ENCODE data around the gene PSMA7.
A peak's percentile ranks its signal among the peaks of the same experiment; 100 is the strongest.

Gene PSMA7

GRCh38 chr20:62126141-62126540 is 17.1 kb downstream of the PSMA7 start:
- H3K27ac ChIP-seq, result no peak overlapping the region
- no peak for TF ChIP-seq CTCF (conservative IDR thresholded peaks at IDR 0.05)
- no peak for TF ChIP-seq ZFX (IDR thresholded peaks at IDR 0.05)

- TF ChIP-seq CTCF (conservative IDR thresholded peaks at IDR 0.05) (no peak), ZFX (IDR thresholded peaks at IDR 0.05) (no peak)
- peak overlapping the region; percentile 89 for H3K27ac ChIP-seq
These were observed 19.6 kb downstream of the PSMA7 start for GRCh38 chr20:62123450-62124118.

GRCh38 chr20:62122654-62123449 is 20.3 kb downstream of the PSMA7 start:
- TF ChIP-seq CTCF (conservative IDR thresholded peaks at IDR 0.05) (no peak), ZFX (IDR thresholded peaks at IDR 0.05) (peak; percentile 67; the same call in 1 of the 2 replicates)
- H3K27ac ChIP-seq, result peak overlapping the region; percentile 89

- TF ChIP-seq CTCF (conservative IDR thresholded peaks at IDR 0.05) (no peak), ZFX (IDR thresholded peaks at IDR 0.05) (peak; percentile 3; the same call in 1 of the 2 replicates)
These were observed 21.2 kb downstream of the PSMA7 start, which contains the start of gene LSM14B for GRCh38 chr20:62121776-62122653. Gene LSM14B, plus strand, starts transcription at chr20:62122475. Its CDS starts 192 bp downstream, at chr20:62122667.

GRCh38 chr20:62120990-62121775 is 22.0 kb downstream of the PSMA7 start:
- TF ChIP-seq CTCF (conservative IDR thresholded peaks at IDR 0.05) (no peak), ZFX (IDR thresholded peaks at IDR 0.05) (peak; percentile 46; the same call in 1 of the 2 replicates)
- peak overlapping the region; percentile 89 for H3K27ac ChIP-seq

More at GRCh38 chr20:62121776-62122653, 21.2 kb downstream of the PSMA7 start, which contains the start of gene LSM14B:
- H3K27ac ChIP-seq, result peak within 1 kb of the TSS; percentile 89

- no peak for TF ChIP-seq ZFX (IDR thresholded peaks at IDR 0.05)
- TF ChIP-seq CTCF (conservative IDR thresholded peaks at IDR 0.05), result no peak
- peak overlapping the region; percentile 89 for H3K27ac ChIP-seq
These were observed 22.8 kb downstream of the PSMA7 start for GRCh38 chr20:62120365-62120762.
